Occipital lobe (tissue), 2 donors: ENCODE measurements around the gene PRKCA. TPM values are rescaled to one million over a fixed set of nuclear protein-coding genes. Genes with fewer than 3 reads are reported as not detected.

Experiments used
- DNase-seq: peaks from one replicate; lab custom pipeline; 2025; lab: John Stamatoyannopoulos, UW
- total RNA-seq: library from RNA; depleted of rRNA; stranded (reverse); fragments of >200 nt; gene quantifications from one replicate; pipeline ENCODE4 v1.2.3, GENCODE V29; 2014

The PRKCA gene
- total RNA-seq, 1 donor from 2014 or later, result 29.9 TPM

GRCh38 chr17:66542129-66542966 is 239.9 kb downstream of the PRKCA start:
- DNase-seq, result no peak

GRCh38 chr17:66542967-66543520 is 240.6 kb downstream of the PRKCA start:
- DNase-seq, result no peak

GRCh38 chr17:66543526-66543925 is 241.1 kb downstream of the PRKCA start:
- DNase-seq, result no peak

GRCh38 chr17:66545918-66546317 is 243.5 kb downstream of the PRKCA start:
- no peak for DNase-seq

- DNase-seq, result no peak
Measured at GRCh38 chr17:66547151-66547865, 244.9 kb downstream of the PRKCA start.

- DNase-seq, result no peak
Measured at GRCh38 chr17:66548158-66548557, 245.7 kb downstream of the PRKCA start.

GRCh38 chr17:66548659-66549310 is 246.4 kb downstream of the PRKCA start:
- no peak for DNase-seq

- DNase-seq, result no peak
Measured at GRCh38 chr17:66549311-66549704, 246.9 kb downstream of the PRKCA start.

- no peak for DNase-seq
Measured at GRCh38 chr17:66549731-66550207, 247.4 kb downstream of the PRKCA start.

- no peak for DNase-seq
Measured at GRCh38 chr17:66551839-66552238, 249.4 kb downstream of the PRKCA start.

GRCh38 chr17:66552371-66552770 is 250.0 kb downstream of the PRKCA start:
- DNase-seq, result no peak

GRCh38 chr17:66555605-66556004 is 253.2 kb downstream of the PRKCA start:
- DNase-seq, result no peak

GRCh38 chr17:66557200-66557599 is 254.8 kb downstream of the PRKCA start:
- no peak for DNase-seq

- DNase-seq, result no peak
Measured at GRCh38 chr17:66557886-66558285, 255.5 kb downstream of the PRKCA start.

GRCh38 chr17:66560691-66561090 is 258.3 kb downstream of the PRKCA start:
- no peak for DNase-seq

- no peak for DNase-seq
Measured at GRCh38 chr17:66562119-66562518, 259.7 kb downstream of the PRKCA start.

- no peak for DNase-seq
Measured at GRCh38 chr17:66564992-66565465, 262.6 kb downstream of the PRKCA start.

- DNase-seq, result peak; percentile 38
Measured at GRCh38 chr17:66567234-66568170, 265.1 kb downstream of the PRKCA start.

GRCh38 chr17:66569572-66569971 is 267.2 kb downstream of the PRKCA start:
- DNase-seq, result no peak

GRCh38 chr17:66570447-66571195 is 268.2 kb downstream of the PRKCA start:
- DNase-seq, result no peak
